ENCODE measurements around the gene OVCA2.
"Not testable (repeated sequence)": the region's sequence is repeated elsewhere in the genome, so short reads cannot be mapped to it uniquely, and the experiment has no call there.

The OVCA2 gene

GRCh38 chr17:2012499-2012898 lies 29.3 kb upstream of the OVCA2 start:
- H3K4me3 ChIP-seq (ENCODE audit: low read depth, low read length), result no peak overlapping the region
- no peak for DNase-seq
- H3K27me3 ChIP-seq (replicated peaks), result no peaks in the 10 kb centered on the region
- TF ChIP-seq CTCF (IDR thresholded peaks at IDR 0.05; ENCODE audit: low read depth, low read length, missing control alignments), result no peak
- in situ Hi-C loops (cut with HindIII; ENCODE audit: low pct_ligation_motif_present, low sequenced_read_pairs), result no loop called here
- no peaks in the 10 kb centered on the region for H3K36me3 ChIP-seq (replicated peaks)
- H3K27ac ChIP-seq, result no peak overlapping the region

GRCh38 chr17:2013220-2013993 lies 28.4 kb upstream of the OVCA2 start:
- H3K4me3 ChIP-seq (ENCODE audit: low read depth, low read length); H3K36me3 ChIP-seq (replicated peaks); DNase-seq; in situ Hi-C loops (cut with HindIII; ENCODE audit: low pct_ligation_motif_present, low sequenced_read_pairs); H3K27me3 ChIP-seq (replicated peaks); H3K27ac ChIP-seq: not testable (repeated sequence)

DNA sequence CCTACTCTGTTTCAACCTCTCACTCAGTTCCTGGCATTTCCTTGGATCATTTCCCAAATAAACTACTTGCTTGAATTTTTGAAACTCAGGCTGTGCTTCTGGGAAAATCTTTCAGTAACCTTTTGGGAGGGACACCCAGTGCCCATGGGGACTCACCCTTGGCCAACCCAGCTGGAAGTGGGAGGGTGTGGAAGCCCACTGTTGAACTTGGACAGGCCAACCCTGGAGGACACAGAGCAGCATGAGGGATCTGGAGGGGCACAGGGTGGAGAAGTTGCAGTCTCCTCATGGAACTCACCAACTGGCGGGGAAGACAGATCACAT lies 27.9 kb upstream of the OVCA2 start:
- peaks cover 10% of the 10 kb centered on the region for H3K27me3 ChIP-seq (replicated peaks)
- no peak for TF ChIP-seq CTCF (IDR thresholded peaks at IDR 0.05; ENCODE audit: low read depth, low read length, missing control alignments)
- no peaks in the 10 kb centered on the region for H3K36me3 ChIP-seq (replicated peaks)

DNA sequence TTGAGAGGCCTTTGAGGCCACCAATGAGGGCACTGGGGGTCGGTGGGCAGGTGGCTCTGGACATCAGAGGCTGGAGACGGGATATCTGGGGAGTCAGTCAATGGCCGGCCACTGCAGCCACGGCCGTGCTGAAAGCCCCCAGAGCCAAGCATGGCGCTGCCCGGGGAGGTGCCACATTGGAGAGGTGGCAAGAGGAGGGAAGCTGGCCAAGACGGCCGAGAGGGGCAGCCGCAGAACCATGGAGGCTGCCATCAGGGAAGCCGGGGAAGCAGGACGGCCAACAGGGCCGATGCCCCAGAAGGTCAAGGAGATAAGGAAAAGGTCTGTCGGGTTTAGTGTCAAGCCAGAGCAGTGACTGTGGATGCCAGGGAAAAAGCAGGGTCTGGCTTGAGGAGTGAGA lies 26.5 kb upstream of the OVCA2 start:
- H3K4me3 ChIP-seq (ENCODE audit: low read depth, low read length), result no peak overlapping the region
- no peaks in the 10 kb centered on the region for H3K36me3 ChIP-seq (replicated peaks)
- no peak for TF ChIP-seq CTCF (IDR thresholded peaks at IDR 0.05; ENCODE audit: low read depth, low read length, missing control alignments)
- no peak for DNase-seq
- H3K27ac ChIP-seq, result no peak overlapping the region
- peaks cover 24% of the 10 kb centered on the region for H3K27me3 ChIP-seq (replicated peaks)
- in situ Hi-C loops (cut with HindIII; ENCODE audit: low pct_ligation_motif_present, low sequenced_read_pairs), result no loop called here

More for the DNA sequence above, 27.9 kb upstream of the OVCA2 start:
- in situ Hi-C loops (cut with HindIII; ENCODE audit: low pct_ligation_motif_present, low sequenced_read_pairs), result no loop called here
- Histone ChIP-seq H3K4me3 (ENCODE audit: low read depth, low read length) (no peak overlapping the region), H3K27ac (no peak overlapping the region)
- no peak for DNase-seq

DNA sequence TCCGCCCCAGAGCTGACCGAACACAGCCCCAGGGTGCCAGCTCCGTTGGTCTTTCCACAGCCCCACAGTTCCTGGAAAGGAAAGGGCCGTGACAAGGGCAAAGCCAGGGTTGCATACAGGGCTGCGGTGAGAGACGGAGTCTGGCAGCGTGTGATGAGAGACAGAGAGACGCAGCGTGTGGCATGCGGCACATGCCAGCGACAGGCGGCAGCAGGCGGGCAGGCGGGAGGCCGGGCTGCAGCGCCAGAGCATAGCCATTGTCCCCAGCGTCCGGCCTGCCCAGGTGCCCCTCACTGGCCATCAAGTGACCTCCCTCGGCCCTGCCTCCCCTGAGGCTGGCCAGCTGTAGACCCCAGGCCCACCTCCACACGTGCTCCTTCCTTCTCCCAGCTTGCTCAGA lies 25.3 kb upstream of the OVCA2 start:
- Histone ChIP-seq H3K27ac (no peak overlapping the region), H3K4me3 (ENCODE audit: low read depth, low read length) (no peak overlapping the region), H3K27me3 (replicated peaks) (peaks cover 28% of the 10 kb centered on the region), H3K36me3 (replicated peaks) (no peaks in the 10 kb centered on the region)
- DNase-seq, result no peak
- no peak for TF ChIP-seq CTCF (IDR thresholded peaks at IDR 0.05; ENCODE audit: low read depth, low read length, missing control alignments)
- in situ Hi-C loops (cut with HindIII; ENCODE audit: low pct_ligation_motif_present, low sequenced_read_pairs), result no loop called here

GRCh38 chr17:2017274-2017941 lies 24.4 kb upstream of the OVCA2 start:
- peaks cover 28% of the 10 kb centered on the region for H3K27me3 ChIP-seq (replicated peaks)
- H3K4me3 ChIP-seq (ENCODE audit: low read depth, low read length), result no peak overlapping the region
- TF ChIP-seq CTCF (IDR thresholded peaks at IDR 0.05; ENCODE audit: low read depth, low read length, missing control alignments), result no peak
- no peak for DNase-seq
- in situ Hi-C loops (cut with HindIII; ENCODE audit: low pct_ligation_motif_present, low sequenced_read_pairs), result no loop called here
- H3K36me3 ChIP-seq (replicated peaks), result no peaks in the 10 kb centered on the region
- H3K27ac ChIP-seq, result no peak overlapping the region

Measured in brain microvascular endothelial cell (primary cell).